ENCODE measurements around the gene KCNB1.

Gene KCNB1

GRCh38 chr20:49351775-49352174 is 130.7 kb downstream of the KCNB1 start:
- DNase-seq (ENCODE audit: low read depth) = no peak

- DNase-seq (ENCODE audit: low read depth) = no peak
Measured at GRCh38 chr20:49349694-49350252, 132.7 kb downstream of the KCNB1 start.

GRCh38 chr20:49349078-49349477 is 133.4 kb downstream of the KCNB1 start:
- DNase-seq (ENCODE audit: low read depth) = no peak

- DNase-seq (ENCODE audit: low read depth) = no peak
Measured at GRCh38 chr20:49348563-49348962, 133.9 kb downstream of the KCNB1 start.

- no peak for DNase-seq (ENCODE audit: low read depth)
Measured at GRCh38 chr20:49347156-49347555, 135.3 kb downstream of the KCNB1 start.

GRCh38 chr20:49346682-49347081 is 135.8 kb downstream of the KCNB1 start:
- DNase-seq (ENCODE audit: low read depth) = peak; percentile 10

GRCh38 chr20:49345524-49345923 is 136.9 kb downstream of the KCNB1 start:
- DNase-seq (ENCODE audit: low read depth) = peak; percentile 93

- peak; percentile 98 for DNase-seq (ENCODE audit: low read depth)
Measured at GRCh38 chr20:49344975-49345374, 137.5 kb downstream of the KCNB1 start.

- no peak for DNase-seq (ENCODE audit: low read depth)
Measured at GRCh38 chr20:49344140-49344539, 138.3 kb downstream of the KCNB1 start.

GRCh38 chr20:49343246-49343645 is 139.2 kb downstream of the KCNB1 start:
- DNase-seq (ENCODE audit: low read depth) = peak; percentile 7

GRCh38 chr20:49340161-49340966 is 142.1 kb downstream of the KCNB1 start:
- peak; percentile 64 for DNase-seq (ENCODE audit: low read depth)

GRCh38 chr20:49339123-49339522 is 143.3 kb downstream of the KCNB1 start:
- DNase-seq (ENCODE audit: low read depth) = no peak

- no peak for DNase-seq (ENCODE audit: low read depth)
Measured at GRCh38 chr20:49338061-49338460, 144.4 kb downstream of the KCNB1 start.

GRCh38 chr20:49337357-49337756 is 145.1 kb downstream of the KCNB1 start:
- DNase-seq (ENCODE audit: low read depth) = no peak

GRCh38 chr20:49336786-49337185 is 145.7 kb downstream of the KCNB1 start:
- no peak for DNase-seq (ENCODE audit: low read depth)

GRCh38 chr20:49335476-49335875 is 147.0 kb downstream of the KCNB1 start:
- no peak for DNase-seq (ENCODE audit: low read depth)

GRCh38 chr20:49330701-49331615 is 151.5 kb downstream of the KCNB1 start:
- no peak for DNase-seq (ENCODE audit: low read depth)

- no peak for DNase-seq (ENCODE audit: low read depth)
Measured at GRCh38 chr20:49328790-49329189, 153.7 kb downstream of the KCNB1 start.

- peak; percentile 72 for DNase-seq (ENCODE audit: low read depth)
Measured at GRCh38 chr20:49326026-49326425, 156.4 kb downstream of the KCNB1 start.

GRCh38 chr20:49324306-49324705 is 158.2 kb downstream of the KCNB1 start:
- DNase-seq (ENCODE audit: low read depth) = no peak

- peak; percentile 75 for DNase-seq (ENCODE audit: low read depth)
Measured at GRCh38 chr20:49323622-49324238, 158.7 kb downstream of the KCNB1 start.

GRCh38 chr20:49320460-49320859 is 162.0 kb downstream of the KCNB1 start:
- DNase-seq (ENCODE audit: low read depth) = peak; percentile 60
